Tibial artery (tissue), 4 donors: ENCODE data around the gene ADARB2.
A peak's percentile ranks its signal among the peaks of the same experiment; 100 is the strongest.

Source experiments
- DNase-seq, 2 donors: peaks; one replicate each; pipeline ENCODE4 v3.0.0-alpha.2; 2019
- H3K27ac ChIP-seq, 2 donors: fragments of 200-600 bp; sonication (generic) in 1 of 2; 1 replicate in 1 of 2; 2 replicates in 1 of 2; pipeline ENCODE4 v1.5.1; 2018 to 2019; ENCODE audit warnings: mild to moderate bottlenecking in 1 of 2
- H3K27me3 ChIP-seq, 2 donors: fragments of 200-600 bp; sonication (generic) in 1 of 2; one replicate each; pipeline versions ENCODE4 v1.5.1 to v1.6.0; 2016 to 2019
- H3K36me3 ChIP-seq, 3 donors: fragments of 200-600 bp; sonication (generic) in 2 of 3; one replicate each; pipeline ENCODE4 v1.5.1; 2016 to 2019; ENCODE audit warnings: mild to moderate bottlenecking in 2 of 3
- H3K4me1 ChIP-seq, 4 donors: fragments of 200-600 bp; sonication (generic) in 2 of 4; 1 replicate in 3 of 4; 2 replicates in 1 of 4; pipeline ENCODE4 v1.5.1; 2016 to 2019
- H3K4me3 ChIP-seq, 2 donors: fragments of 200-600 bp; sonication (generic) in 1 of 2; 1 replicate in 1 of 2; 2 replicates in 1 of 2; pipeline ENCODE4 v1.5.1; 2018 to 2019; ENCODE audit warnings: mild to moderate bottlenecking in 2 of 2
- H3K9me3 ChIP-seq, 3 donors: fragments of 200-600 bp; sonication (generic) in 1 of 3; one replicate each; pipeline ENCODE4 v1.5.1; 2016 to 2019
- intact Hi-C: fragments of 100-400 bp; cut with DNase I; formaldehyde crosslinking; loops from one replicate; pipeline ENCODE4 v1.15.0; 2023; ENCODE audit warnings: low total_unique reads
- TF ChIP-seq, protein P1 (sequence below), 2 experiments: fragments of 200-600 bp in 1 of 2; fragments of 450-650 bp in 1 of 2; IDR thresholded peaks; one replicate each; pipeline ENCODE4 v1.5.1; 2017 to 2019; ENCODE audit warnings: antibody characterized with exemption in 2 of 2, mild to moderate bottlenecking in 1 of 2, moderate library complexity in 1 of 2

ADARB2 gene

GRCh38 chr10:1654811-1655356 is 82.4 kb downstream of the ADARB2 start:
- Histone ChIP-seq H3K9me3 (no peaks in the 10 kb centered on the region), H3K27ac (no peak overlapping the region), H3K27me3 (peaks cover 0 to 14% of the 10 kb centered on the region in 2 donors), H3K4me3 (no peak overlapping the region), H3K4me1 (no peaks in the 10 kb centered on the region), H3K36me3 (no peaks in the 10 kb centered on the region)
- DNase-seq, result peak in 1 of 2 donors; percentile 31
- intact Hi-C loops, result no loop called here
- TF ChIP-seq, protein P1, sequence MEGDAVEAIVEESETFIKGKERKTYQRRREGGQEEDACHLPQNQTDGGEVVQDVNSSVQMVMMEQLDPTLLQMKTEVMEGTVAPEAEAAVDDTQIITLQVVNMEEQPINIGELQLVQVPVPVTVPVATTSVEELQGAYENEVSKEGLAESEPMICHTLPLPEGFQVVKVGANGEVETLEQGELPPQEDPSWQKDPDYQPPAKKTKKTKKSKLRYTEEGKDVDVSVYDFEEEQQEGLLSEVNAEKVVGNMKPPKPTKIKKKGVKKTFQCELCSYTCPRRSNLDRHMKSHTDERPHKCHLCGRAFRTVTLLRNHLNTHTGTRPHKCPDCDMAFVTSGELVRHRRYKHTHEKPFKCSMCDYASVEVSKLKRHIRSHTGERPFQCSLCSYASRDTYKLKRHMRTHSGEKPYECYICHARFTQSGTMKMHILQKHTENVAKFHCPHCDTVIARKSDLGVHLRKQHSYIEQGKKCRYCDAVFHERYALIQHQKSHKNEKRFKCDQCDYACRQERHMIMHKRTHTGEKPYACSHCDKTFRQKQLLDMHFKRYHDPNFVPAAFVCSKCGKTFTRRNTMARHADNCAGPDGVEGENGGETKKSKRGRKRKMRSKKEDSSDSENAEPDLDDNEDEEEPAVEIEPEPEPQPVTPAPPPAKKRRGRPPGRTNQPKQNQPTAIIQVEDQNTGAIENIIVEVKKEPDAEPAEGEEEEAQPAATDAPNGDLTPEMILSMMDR (IDR thresholded peaks at IDR 0.05), result no peak

DNA sequence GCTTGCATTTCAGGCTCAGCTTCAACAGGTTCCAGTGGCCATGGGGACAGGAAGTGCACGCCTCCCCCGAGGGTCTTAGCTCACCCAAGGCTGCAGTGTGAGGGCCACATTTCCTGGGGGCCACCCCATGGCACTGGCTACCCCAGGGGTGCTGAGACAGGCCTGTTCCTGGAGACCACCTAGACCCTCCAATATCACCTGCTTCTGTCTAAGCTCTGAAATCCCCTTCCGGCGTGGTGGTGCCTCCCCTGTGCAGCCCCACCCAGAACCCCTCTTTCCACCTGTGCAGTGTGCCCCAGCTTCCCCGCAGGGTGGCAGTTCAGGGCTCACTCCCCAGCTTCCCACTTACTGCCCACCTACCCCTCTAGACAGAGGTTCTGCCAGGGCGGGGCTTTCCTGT is 83.1 kb downstream of the ADARB2 start:
- Histone ChIP-seq H3K27ac (no peak overlapping the region), H3K4me3 (no peak overlapping the region), H3K27me3 (peaks cover 0 to 14% of the 10 kb centered on the region in 2 donors), H3K9me3 (no peaks in the 10 kb centered on the region), H3K36me3 (no peaks in the 10 kb centered on the region), H3K4me1 (no peaks in the 10 kb centered on the region)
- TF ChIP-seq, protein P1 (IDR thresholded peaks at IDR 0.05), result no peak
- intact Hi-C loops, result no loop called here
- peak in 1 of 2 donors; percentile 58 for DNase-seq

- H3K4me3 ChIP-seq, result no peak overlapping the region
- intact Hi-C loops, result no loop called here
- H3K27ac ChIP-seq, result no peak overlapping the region
- TF ChIP-seq, protein P1 (IDR thresholded peaks at IDR 0.05), result no peak
- H3K36me3 ChIP-seq, result no peaks in the 10 kb centered on the region
- DNase-seq, result peak in 1 of 2 donors; percentile 53
- H3K4me1 ChIP-seq, result no peaks in the 10 kb centered on the region
- no peaks in the 10 kb centered on the region for H3K9me3 ChIP-seq
- H3K27me3 ChIP-seq, result peaks cover 0 to 14% of the 10 kb centered on the region in 2 donors
Observed at GRCh38 chr10:1653321-1653720, 84.0 kb downstream of the ADARB2 start.

- H3K36me3 ChIP-seq, result no peaks in the 10 kb centered on the region
- no peak for DNase-seq
- intact Hi-C loops, result no loop called here
- no peaks in the 10 kb centered on the region for H3K9me3 ChIP-seq
- peaks cover 0 to 14% of the 10 kb centered on the region in 2 donors for H3K27me3 ChIP-seq
- no peak overlapping the region for H3K4me3 ChIP-seq
- no peaks in the 10 kb centered on the region for H3K4me1 ChIP-seq
- H3K27ac ChIP-seq, result no peak overlapping the region
- TF ChIP-seq, protein P1 (IDR thresholded peaks at IDR 0.05), result no peak
Observed at GRCh38 chr10:1652151-1652550, 85.2 kb downstream of the ADARB2 start.

GRCh38 chr10:1651270-1651966 is 85.9 kb downstream of the ADARB2 start:
- H3K27me3 ChIP-seq, result peaks cover 0 to 14% of the 10 kb centered on the region in 2 donors
- peak in 1 of 2 donors; percentile 32 for DNase-seq
- H3K36me3 ChIP-seq, result no peaks in the 10 kb centered on the region
- no peak overlapping the region for H3K27ac ChIP-seq
- no peak overlapping the region for H3K4me3 ChIP-seq
- no peaks in the 10 kb centered on the region for H3K4me1 ChIP-seq
- TF ChIP-seq, protein P1 (IDR thresholded peaks at IDR 0.05), result no peak
- intact Hi-C loops, result no loop called here
- no peaks in the 10 kb centered on the region for H3K9me3 ChIP-seq
